GM12865 (cell line): ENCODE results near the gene BTRC.
"Not testable (repeated sequence)": the region's sequence is repeated elsewhere in the genome, so short reads cannot be mapped to it uniquely, and the experiment has no call there.

Experiments used
- DNase-seq: peaks from one replicate; pipeline ENCODE4 v3.0.0; 2010; ENCODE audit warnings: low read depth
- H3K4me3 ChIP-seq: 2 replicates; pipeline ENCODE4 v1.5.1; 2011; ENCODE audit warnings: mild to moderate bottlenecking, low read depth, low read length, control low read depth
- CTCF ChIP-seq: IDR thresholded peaks from 2 replicates; pipeline ENCODE4 v1.5.1; 2011; ENCODE audit warnings: low read length, control low read depth, low read depth, inconsistent platforms; ENCODE audit not compliant: insufficient read depth; ENCODE audit errors: missing control alignments

The BTRC gene

GRCh38 chr10:101311185-101312066, 42.5 kb upstream of the BTRC start:
- no peak overlapping the region for H3K4me3 ChIP-seq
- no peak for TF ChIP-seq CTCF
- no peak for DNase-seq

- no peak for DNase-seq
- TF ChIP-seq CTCF = no peak
Observed at GRCh38 chr10:101319241-101319915, 34.6 kb upstream of the BTRC start.

GRCh38 chr10:101321073-101321472, 32.9 kb upstream of the BTRC start:
- H3K4me3 ChIP-seq = no peak overlapping the region
- no peak for DNase-seq
- TF ChIP-seq CTCF = no peak

More at GRCh38 chr10:101319241-101319915, 34.6 kb upstream of the BTRC start:
- no peak overlapping the region for H3K4me3 ChIP-seq

GRCh38 chr10:101322266-101323108, 31.5 kb upstream of the BTRC start:
- no peak for DNase-seq
- no peak for TF ChIP-seq CTCF
- H3K4me3 ChIP-seq = no peak overlapping the region

GRCh38 chr10:101323495-101323894, 30.5 kb upstream of the BTRC start:
- no peak for TF ChIP-seq CTCF
- no peak overlapping the region for H3K4me3 ChIP-seq
- DNase-seq = no peak

GRCh38 chr10:101327454-101327853, 26.5 kb upstream of the BTRC start:
- not testable (repeated sequence) for DNase-seq

More at GRCh38 chr10:101327454-101327853, 26.5 kb upstream of the BTRC start:
- H3K4me3 ChIP-seq = not testable (repeated sequence)
